Measurements from ENCODE around the gene HS6ST2.

- TF ChIP-seq CTCF (IDR thresholded peaks at IDR 0.05; ENCODE audit: low read length) = no peak
- TF ChIP-seq EZH2 (optimal IDR thresholded peaks at IDR 0.05; ENCODE audit: low read depth, low read length) = no peak
These were observed 32.4 kb upstream of the HS6ST2 start for GRCh38 chrX:132990835-132991234.

All from MM.1S (cell line).